BE2C (cell line): ENCODE results near the gene AGAP3.

Experiments used
- DNase-seq: peaks from one replicate; pipeline ENCODE4 v3.0.0-alpha.2; 2020
- H3K27me3 ChIP-seq: fragments of 250-450 bp; sonication (Bioruptor Pico); 2 replicates; pipeline ENCODE4 v1.5.1; 2020; ENCODE audit warnings: mild to moderate bottlenecking
- H3K36me3 ChIP-seq: fragments of 250-450 bp; sonication (Bioruptor Pico); 2 replicates; pipeline ENCODE4 v1.5.1; 2020; ENCODE audit warnings: mild to moderate bottlenecking
- H3K4me1 ChIP-seq: fragments of 250-450 bp; sonication (Bioruptor Pico); 2 replicates; pipeline ENCODE4 v1.5.1; 2020
- H3K4me3 ChIP-seq: 2 replicates; pipeline ENCODE4 v1.5.1; 2011; ENCODE audit warnings: low read depth, low read length
- H3K9me3 ChIP-seq: fragments of 250-450 bp; sonication (Bioruptor Pico); 2 replicates; pipeline ENCODE4 v1.5.1; 2020
- TF ChIP-seq, protein P1 (sequence below): IDR thresholded peaks from 2 replicates; pipeline ENCODE4 v1.5.1; 2012; ENCODE audit warnings: mild to moderate bottlenecking, low read depth, low read length

Gene AGAP3

DNA sequence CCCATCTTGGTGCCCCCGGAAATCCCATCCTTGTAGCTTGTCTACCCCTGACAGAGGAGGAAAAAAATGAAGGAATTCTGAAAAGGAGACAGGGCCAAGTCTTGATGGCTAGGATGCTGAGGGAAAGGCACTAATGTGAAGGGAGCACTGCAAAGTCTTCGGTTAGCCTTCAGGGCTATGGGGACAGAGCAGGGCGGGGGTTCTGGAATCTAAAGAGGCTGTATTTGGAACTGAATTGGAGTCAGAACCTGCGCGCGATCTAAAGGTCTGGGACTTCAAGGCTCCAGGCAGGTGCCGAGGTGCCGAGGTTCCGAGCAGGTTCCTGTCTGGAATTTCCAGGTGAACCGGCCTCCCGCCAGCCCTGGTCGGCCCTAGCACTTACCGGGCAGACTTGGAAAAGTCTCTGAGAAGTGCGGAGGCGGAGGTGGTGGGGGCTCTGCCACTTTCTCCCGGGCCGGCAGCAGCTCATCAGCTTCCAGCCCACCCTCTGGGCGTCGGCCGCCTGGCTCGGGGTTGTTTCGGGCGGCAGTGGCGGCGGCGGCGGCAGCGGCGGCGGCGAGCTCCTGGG lies 80.4 kb downstream of the AGAP3 start:
- DNase-seq, result no peak
- no peaks in the 10 kb centered on the region for H3K36me3 ChIP-seq
- H3K4me3 ChIP-seq, result no peak overlapping the region
- peaks cover 84% of the 10 kb centered on the region for H3K27me3 ChIP-seq
- TF ChIP-seq, protein P1, sequence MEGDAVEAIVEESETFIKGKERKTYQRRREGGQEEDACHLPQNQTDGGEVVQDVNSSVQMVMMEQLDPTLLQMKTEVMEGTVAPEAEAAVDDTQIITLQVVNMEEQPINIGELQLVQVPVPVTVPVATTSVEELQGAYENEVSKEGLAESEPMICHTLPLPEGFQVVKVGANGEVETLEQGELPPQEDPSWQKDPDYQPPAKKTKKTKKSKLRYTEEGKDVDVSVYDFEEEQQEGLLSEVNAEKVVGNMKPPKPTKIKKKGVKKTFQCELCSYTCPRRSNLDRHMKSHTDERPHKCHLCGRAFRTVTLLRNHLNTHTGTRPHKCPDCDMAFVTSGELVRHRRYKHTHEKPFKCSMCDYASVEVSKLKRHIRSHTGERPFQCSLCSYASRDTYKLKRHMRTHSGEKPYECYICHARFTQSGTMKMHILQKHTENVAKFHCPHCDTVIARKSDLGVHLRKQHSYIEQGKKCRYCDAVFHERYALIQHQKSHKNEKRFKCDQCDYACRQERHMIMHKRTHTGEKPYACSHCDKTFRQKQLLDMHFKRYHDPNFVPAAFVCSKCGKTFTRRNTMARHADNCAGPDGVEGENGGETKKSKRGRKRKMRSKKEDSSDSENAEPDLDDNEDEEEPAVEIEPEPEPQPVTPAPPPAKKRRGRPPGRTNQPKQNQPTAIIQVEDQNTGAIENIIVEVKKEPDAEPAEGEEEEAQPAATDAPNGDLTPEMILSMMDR, result no peak
- H3K4me1 ChIP-seq, result no peaks in the 10 kb centered on the region
- no peaks in the 10 kb centered on the region for H3K9me3 ChIP-seq

DNA sequence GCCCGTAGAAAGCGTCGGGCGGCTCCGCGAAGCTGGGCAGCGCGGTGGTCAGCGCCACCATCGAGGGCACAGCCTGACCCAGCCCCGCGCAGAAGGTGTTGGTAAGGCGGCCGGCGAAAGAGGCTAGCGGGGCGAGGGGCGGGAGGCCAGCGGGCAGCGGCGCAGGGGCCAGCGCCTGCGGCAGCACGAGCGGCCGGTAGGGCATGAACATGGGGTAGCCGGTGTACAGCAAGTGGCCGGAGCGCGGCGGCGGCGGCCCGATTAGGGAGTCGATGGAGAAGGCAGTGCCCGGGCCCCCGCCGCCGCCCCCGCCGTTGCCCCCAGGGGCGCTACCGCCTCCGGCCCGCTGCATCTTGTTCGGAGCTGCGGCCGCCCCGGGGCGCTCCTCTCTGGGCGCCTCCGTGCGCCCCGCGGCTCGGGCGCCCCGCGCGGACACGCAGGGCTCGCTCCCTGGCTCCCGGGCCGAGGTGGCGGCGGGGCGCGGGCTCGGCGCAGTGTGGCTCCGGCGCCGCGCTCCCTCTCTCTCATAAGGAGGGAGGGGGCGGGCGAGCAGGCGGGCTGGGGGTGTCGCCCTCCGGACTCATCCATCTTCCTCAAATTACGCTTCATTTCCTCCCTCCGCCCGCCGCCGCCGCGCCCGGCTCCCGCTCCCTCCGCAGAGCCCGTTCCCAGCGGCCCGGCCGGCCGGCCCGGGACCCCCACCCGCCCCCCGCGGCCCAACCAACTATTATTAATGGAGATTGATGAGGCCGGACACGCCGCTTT lies 81.1 kb downstream of the AGAP3 start, which contains the start of gene GBX1:
Gene GBX1 (minus strand): TSS at position 498 of the 765 bp plus-strand sequence. CDS start 146 bp downstream, at position 352.
- peaks cover 90% of the 10 kb centered on the region for H3K27me3 ChIP-seq
- no peaks in the 10 kb centered on the region for H3K9me3 ChIP-seq
- H3K4me1 ChIP-seq, result no peaks in the 10 kb centered on the region
- TF ChIP-seq, protein P1, result no peak
- H3K36me3 ChIP-seq, result no peaks in the 10 kb centered on the region
- H3K4me3 ChIP-seq, result peak within 1 kb of the TSS; percentile 30
- DNase-seq, result no peak

DNA sequence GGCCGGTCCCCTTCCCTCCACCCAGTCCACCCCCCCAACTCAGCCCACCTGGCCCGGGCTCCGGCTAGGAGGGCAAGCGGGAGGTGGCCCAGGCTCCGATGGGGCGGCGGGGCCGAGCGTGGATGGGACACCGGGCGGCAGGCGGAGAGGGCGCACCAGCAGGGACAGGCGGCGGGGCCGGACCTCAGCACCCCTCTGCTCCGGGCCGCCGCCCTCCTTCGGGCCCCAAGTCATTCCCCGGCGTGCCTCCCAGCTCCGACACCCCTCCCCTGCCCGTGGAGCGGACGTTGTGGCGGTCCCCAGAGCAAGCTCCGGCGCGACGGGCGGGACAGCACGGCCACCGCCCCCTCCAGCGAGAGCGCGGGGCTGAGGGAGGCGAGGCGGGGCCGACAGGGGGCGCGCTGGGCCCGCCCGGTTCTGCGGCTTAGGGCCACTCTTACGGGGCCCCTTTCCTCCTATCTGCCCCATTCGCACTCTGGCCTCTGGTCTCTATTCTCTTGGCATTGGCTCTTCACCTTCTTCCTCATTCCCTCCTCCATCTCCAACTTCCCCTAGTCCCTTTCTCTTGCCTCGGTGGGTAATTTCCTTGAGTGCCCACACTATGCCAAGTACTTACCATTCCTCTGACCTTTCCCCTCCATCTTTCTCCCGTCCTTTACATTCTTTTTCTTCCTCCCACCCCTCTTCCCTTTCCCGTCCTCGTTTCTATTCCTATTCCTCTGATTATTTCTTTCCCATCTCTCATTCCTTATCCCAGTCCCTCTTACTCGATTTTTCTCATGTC lies 81.9 kb downstream of the AGAP3 start:
- Histone ChIP-seq H3K27me3 (peaks cover 91% of the 10 kb centered on the region), H3K36me3 (no peaks in the 10 kb centered on the region), H3K9me3 (no peaks in the 10 kb centered on the region), H3K4me3 (peak overlapping the region; percentile 30), H3K4me1 (no peaks in the 10 kb centered on the region)
- TF ChIP-seq, protein P1, result peak; percentile 76
- peak; percentile 57 for DNase-seq

DNA sequence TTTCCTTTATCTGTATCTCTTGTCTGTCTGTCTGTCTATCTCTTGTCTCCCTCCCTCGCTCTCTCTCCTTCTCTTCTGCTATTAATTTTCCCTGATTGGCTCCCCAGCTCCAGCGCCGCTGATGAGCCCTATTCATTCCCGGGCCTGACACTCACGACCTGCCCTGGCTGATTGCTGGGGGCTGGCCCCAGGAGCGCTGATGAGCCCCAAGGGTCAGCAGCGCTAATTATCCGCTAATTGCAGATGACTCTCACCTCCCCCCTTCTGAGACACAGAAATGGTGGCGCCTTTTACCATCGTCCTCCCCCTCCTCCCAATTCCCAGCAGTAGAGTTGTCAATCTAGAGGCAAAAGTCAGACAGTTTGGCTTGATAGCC lies 82.5 kb downstream of the AGAP3 start:
- Histone ChIP-seq H3K4me3 (no peak overlapping the region), H3K4me1 (no peaks in the 10 kb centered on the region), H3K9me3 (no peaks in the 10 kb centered on the region), H3K27me3 (peaks cover 92% of the 10 kb centered on the region), H3K36me3 (no peaks in the 10 kb centered on the region)
- no peak for DNase-seq
- TF ChIP-seq, protein P1, result no peak

DNA sequence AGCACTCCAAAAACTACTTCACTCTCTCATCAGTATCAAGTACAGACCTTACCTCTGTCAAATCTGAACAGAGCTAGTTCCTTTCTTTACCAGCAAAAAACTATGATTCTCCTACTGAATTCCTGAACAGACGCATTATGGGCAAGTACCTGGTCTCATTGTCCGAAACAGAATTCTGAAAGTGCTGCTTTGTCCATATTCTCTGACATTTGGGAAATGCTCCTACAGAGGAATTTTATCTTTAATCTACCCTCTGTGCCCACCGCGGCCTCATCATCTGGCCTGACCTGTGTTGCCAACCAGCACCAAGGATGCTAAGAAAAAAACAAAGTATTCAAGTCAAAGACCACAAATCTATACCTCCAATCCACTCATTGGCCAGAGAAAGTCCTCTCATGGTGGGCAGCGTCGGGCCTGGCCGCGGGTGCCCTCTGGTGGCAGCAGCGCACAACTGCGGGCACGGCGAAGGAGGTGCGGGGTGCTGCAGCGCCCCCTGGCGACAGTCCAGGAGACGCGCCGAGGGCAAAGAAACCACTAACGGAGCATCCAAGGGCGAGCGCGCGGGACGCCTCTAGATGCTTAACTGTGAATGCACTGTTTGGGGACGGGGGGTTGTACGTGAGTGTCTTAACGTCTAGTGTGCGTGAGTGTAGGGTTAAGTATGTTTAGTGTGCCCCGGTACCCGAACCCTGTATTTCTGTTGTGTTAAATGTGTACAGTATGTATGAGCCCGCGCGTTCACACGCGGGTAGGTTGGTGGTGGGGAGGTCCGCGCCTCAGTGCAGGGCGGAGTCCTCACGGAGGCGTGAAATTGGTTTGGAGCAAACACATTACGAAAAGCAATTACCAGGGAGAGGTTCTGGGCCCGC lies 86.2 kb downstream of the AGAP3 start:
- no peaks in the 10 kb centered on the region for H3K9me3 ChIP-seq
- H3K27me3 ChIP-seq, result peaks cover 57% of the 10 kb centered on the region
- TF ChIP-seq, protein P1, result peak; percentile 100
- peak; percentile 75 for DNase-seq
- H3K4me1 ChIP-seq, result no peaks in the 10 kb centered on the region
- H3K36me3 ChIP-seq, result no peaks in the 10 kb centered on the region
- no peak overlapping the region for H3K4me3 ChIP-seq
